Nucleus accumbens (tissue), 56 donors: ENCODE results near the gene CDHR4.

Experiments used
- DNase-seq, 56 donors: peaks; one replicate each; lab custom pipeline; 2025; lab: John Stamatoyannopoulos, UW

The CDHR4 gene

DNA sequence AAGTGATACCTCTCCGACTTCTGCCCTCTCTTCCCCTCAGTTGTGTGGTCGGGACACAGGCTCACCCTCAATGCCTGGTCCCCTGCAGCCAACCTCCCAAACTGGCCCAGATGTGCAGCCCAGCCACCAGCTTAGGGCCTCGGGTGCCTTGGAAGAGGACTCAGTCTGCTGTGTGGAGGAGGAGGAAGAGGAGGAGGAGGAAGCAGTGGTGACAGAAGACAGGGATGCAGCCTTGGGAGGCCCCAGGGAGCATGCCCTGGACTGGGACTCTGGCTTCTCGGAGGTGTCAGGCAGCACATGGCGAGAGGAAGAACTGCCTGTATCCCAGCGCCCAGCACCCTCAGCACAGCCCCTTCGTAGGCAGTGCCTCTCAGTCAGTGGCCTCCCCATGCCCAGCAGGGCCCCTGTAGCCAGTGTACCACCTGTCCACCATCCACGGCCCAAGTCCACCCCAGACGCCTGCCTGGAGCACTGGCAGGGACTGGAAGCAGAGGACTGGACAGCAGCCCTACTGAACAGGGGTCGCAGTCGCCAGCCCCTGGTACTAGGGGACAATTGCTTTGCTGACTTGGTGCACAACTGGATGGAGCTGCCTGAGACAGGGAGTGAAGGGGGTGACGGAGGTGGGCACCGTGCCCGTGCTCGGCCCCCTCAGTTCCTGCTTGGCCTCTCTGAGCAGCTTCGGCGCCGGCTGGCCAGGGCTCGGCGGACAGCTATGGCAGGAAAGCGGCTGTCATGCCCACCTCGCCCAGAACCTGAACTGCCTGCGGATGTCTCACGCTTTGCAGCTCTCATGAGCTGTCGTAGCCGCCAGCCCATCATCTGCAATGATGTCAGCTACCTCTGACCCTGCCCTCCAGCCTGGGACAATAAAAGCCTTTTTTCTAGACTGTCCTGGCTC, 4.7 kb upstream of the CDHR4 start:
- DNase-seq, result no peak

DNA sequence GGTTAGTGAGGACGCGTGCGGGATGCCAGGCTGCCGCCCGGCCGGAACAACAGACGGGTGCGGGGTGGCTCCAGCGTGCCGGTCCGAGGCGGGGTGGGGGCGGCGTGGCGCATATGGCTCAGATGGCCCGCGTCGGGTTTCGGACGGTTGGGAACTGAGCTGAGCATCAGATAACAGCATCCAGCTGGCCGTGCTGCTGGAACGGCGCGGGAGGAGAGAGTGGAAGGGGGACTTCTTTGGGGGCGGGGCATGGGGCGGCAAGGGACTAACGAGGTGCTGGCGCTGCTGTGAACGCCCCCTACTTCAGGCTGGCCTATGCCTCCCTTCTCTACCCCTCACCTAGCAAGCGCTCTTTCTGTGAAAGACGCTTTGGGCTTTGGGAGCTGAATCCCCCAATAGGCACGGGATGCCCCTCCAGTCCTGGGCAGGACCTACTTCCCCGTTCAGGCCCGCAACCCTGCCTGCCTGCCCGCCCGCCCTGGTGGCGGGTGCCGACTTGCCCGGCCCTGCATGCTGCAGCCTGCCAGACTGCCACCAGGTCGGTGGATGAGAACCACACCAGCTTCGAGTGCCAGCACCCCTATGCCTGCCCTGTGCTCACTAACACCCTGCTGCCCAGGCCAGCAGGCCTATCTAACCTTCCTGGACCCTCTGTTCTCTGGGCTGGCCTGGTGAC, 3.9 kb upstream of the CDHR4 start:
- peak in 9 of 56 donors; percentile 2 to 67 (median 49) for DNase-seq

DNA sequence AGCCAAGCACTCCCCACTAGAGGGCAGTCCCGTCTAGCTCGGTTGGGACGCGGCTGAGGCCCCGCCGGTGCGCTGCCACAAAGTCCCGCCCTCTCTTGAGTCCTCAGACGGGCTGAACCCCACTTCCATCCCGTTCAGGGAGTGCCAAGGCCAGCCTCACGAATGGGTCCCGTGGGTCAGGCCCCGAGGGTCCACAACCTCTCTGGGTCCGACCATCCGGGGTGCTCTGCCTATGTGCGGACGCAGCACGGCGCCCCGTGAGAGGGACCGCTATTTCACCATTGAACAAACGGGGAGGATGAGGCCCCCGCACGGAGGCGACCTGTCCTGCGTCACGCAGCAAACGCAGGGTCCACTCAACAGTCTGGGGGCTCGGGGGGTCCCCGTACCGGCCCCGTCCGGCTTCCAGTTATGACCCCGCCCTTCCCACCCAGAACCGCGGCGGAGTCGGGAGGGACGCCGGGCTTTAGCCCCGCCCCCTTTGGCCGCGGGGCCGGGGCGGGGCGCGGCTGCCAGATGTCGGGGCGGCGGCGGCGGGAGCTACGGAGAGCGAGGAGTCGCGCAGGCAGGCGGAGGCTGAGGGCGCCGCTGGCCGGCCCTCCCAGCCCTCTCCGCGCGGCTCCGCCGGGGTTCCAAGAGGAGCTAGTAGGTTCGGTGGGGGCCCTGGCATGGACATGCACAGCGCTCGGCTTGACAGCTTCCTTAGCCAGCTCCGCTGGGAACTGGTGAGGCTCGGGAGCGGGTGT, 3.2 kb upstream of the CDHR4 start, which contains the start of gene INKA1:
Gene INKA1 (plus strand): TSS at position 543 of the 746 bp plus-strand sequence. CDS start 132 bp downstream, at position 675.
- DNase-seq, result peak in 55 of 56 donors; percentile 30 to 92 (median 76)

DNA sequence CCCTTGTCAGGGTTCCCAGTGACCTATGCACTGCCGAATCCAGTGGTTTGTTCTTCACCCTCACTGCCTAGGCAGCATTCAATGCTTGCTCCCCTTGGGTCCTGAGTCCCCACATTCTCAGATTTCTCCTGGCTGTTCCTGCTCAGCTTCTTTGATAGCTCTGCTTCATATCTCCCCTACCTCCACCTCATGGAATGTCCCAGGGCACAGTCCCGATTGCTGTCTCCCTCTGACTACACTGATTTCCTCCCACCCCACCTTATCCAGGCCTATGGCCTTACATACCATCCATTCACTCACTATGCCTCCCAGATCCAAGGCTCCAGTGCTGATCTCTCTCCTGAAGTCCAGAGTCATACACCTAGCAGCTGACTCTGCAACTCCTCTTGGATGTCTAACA, 1.5 kb upstream of the CDHR4 start:
- no peak for DNase-seq

DNA sequence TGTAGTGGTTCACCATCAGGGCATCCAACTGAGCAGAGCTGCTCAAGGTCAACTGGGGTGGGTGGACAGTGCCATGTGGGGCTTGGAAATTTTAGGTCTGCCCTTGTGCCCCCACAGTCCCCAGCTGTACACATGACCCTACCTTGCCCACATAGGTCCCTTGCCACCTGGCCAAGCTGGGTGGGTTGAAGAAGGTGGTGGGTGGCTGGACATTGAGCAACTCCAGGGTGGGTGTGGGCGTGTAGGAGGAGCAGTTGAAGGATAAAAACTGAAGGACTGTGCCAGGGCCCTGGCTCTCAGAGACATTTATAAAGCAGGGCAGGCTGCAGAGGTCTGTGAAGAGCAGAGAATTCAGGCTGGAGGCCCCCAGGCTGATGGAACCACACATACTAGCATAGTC, 568 bp downstream of the CDHR4 start:
- no peak for DNase-seq

DNA sequence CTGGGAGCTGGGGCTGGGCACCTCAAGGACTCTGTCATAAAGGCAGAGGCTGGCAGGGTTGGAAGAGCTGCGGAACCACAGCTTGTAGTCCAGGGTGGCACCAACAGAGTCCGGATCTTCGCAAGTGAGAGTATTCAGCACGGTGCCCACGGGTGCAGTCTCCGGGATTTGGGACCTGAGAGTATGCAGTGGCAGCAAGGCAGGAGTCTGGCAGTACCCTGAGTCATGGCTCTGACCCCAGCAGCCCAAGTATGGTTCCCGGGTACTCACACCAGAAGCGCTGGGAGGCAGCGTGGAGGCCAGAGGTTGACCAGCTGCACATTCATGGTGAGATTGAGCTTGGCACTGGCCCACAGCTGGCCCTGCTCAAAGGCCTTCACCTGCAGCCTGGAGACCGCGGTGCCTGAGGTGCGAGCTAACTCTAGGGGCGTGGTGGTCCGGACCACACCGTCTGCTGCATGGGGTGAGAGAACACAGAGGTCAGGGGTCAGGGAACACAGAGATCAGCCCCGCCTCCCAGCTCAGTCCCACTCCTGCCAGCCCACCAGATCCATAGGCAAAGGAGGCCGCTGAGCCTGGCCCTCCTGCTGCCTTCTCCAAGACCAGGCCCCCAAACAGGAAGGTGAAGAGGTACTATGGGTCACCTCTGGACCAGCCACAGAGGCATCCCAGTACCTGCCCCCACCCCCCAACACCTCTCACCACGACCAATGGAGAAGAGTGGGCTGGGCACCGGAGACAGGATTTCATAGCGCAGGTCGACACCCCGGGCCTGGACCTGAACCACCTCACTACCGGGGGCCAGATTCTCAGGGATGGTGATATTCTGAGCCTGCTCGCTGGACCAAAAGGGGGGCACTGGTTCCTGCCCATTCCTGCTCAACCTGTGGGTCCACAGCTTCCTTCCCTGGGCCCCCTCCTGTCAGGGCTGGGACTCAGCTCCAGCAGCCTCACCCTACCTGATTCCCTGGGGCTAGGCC, 4.5 kb downstream of the CDHR4 start:
- no peak for DNase-seq

DNA sequence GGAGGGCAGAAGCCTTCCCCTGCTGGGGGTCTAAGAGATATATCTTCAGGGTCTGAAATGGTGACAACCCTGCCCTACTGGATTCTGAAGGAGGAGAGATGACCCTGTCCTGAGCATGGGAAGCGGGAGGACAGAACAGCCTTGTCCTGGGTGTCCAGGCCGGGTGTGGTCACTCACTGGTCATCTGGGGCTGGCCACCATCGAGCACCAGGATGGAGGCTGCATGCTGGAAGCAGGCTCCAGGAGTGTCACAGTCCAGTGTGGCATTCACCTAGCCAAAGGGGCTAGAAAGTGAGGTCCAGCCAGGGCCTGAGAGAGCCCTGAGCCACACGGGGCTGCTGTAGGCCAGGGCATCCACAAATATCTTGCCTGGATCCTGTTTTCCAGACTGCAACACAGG, 5.2 kb downstream of the CDHR4 start:
- no peak for DNase-seq

DNA sequence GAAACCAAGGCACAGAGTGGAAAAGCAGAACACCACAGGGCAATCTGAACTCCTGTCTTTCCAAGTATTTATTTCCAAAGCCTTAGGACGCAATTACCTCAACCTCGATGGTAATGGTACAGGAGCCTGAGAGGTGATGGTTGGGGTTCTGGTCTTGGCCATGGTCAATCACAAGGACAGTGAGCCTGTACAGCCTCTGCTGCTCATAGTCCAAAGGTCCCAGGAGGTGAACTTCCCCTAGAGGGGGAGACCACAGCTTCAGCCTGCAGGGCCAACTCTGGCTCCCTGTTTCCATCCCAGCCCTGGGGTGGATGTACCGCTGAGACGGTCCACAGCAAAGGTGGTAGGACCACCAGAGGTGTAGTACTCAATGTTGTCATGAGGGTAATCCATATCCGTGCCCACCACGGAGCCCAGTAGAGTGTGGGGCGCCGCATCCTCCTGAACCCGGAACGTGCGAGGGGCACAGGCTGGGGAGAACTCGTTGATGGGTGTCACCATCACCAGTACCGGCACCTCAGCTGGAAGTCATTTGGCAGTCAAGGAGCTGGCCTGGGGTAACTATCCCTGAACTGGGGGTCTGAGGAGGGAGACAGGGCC, 6.1 kb downstream of the CDHR4 start:
- no peak for DNase-seq

DNA sequence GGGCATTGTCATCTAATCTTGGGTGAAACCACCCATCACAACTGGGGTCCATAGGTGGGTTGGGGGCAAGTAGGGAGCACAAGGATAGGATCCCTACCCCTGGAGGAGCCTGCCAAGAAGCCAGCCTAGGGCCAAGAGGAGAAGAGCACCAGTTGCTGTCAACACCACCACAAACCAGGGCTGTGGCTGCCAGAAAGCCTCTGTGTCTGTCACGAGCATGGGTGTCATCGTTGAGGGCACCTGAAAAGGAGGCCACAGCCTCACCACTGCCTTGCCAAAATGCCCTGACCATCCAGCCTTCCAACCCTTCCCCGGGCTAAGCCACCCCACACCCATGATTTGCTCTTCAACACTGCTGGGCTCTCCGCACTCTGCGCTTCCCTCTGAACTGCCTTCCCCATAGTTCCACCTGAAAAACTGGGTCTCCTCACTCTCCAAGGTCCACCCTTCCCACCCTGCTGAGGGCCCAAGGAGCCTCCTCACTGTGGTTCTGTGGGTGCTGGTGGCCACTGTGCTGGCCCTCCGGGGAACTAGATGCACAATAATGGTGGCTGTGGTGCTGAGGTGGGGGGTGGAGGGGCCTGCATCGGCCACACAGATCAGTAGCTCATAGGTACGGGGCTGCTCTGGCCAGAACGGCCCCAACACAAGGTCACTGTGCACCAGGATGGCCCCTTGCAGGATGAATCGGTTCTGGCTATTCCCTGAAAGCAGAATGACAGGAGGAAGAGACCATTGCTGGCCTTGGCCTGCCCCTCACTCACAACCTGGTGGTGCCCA, 7.1 kb downstream of the CDHR4 start:
- DNase-seq, result no peak

DNA sequence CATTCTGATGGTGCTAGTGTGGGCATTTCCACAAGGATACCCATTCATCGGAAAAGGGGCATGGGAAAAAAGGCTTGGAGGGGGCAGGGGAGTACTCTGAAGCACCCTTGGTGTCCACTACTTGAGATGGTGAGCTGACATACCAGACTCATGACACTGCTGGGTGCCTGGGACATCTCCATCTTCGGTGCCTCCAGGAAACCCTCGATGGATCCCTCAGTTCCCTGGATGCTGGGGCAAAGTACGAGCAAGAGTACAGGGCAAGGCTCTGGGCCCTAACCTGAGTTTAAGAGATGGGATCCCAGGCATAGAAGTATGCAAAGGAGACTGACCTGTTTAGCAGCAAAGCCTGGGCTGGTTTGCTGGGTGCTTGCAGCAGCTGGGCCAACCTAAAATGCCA, 8.1 kb downstream of the CDHR4 start:
- DNase-seq, result no peak

DNA sequence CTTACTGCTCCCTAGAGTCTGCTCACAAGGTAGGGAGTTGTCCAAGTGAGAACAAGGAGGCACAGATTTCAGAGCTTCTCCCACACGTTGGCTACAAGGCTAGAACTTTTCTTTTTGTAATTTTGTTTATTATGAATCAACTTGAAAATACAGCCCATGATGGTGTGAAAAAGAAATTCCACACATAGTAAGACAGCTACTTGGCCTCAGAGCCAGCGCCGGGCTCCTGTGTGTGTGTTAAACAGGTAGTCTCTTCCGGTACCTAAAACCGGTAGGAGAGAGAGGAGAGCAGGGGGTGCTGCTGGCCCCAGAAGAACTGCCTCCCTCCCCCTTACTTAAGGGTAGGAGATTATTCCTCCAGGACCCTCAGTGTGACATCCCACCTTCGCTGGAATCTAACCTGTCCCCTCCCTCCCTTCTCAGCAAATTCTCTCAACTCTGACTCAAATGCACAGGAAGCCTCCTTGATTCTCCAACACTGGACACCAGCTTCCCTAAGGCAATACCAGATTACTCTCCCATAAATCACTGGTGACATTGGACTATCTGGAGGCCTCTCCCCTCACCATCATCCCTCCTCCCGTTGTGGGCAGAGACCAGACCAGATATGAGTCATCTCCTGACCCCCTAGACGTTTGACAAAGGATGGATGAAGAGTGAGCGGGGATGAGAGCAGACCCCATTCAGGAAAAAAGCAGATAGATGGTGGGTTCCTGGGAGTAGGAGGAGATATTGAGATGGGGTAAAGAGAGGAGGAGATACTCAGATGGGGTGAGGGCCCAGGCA, 8.9 kb downstream of the CDHR4 start:
- DNase-seq, result no peak

DNA sequence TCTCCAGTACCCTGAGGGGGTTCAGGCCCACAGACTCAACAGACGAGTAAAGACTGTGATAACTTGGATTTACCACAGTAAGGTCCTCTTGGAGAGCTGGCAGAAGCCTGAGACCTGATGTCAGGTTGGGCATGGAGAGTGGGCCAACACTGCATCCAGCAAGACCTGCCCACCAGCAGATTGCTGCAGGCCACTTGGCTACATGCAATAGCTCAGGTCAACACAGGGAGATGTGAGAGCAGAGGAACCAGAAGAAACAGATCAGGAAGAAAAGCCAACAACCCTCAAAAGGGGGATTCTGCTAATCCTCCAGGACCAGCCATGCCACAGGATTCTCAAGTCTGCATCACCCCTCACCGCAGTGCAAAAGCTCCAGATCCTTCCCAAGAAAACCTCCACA, 11.6 kb downstream of the CDHR4 start:
- DNase-seq, result no peak

DNA sequence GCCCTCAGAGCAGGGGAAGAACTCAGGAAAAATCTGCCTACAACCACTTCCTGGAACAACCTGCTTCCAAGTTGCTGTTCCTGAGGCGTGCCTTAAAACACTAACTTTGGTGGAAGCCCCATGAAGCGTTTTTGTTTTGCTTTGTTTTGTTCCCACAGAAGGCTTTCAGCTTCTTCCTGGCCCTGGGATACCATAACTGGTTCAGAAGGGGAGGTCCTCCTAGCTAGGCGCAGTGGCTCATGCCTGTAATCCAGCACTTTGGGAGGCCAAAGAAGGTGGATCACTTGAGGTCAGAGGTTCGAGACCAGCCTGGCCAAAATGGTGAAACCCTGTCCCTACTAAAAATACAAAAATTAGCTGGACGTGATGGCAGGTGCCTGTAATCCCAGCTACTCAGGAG, 12.1 kb downstream of the CDHR4 start:
- no peak for DNase-seq

DNA sequence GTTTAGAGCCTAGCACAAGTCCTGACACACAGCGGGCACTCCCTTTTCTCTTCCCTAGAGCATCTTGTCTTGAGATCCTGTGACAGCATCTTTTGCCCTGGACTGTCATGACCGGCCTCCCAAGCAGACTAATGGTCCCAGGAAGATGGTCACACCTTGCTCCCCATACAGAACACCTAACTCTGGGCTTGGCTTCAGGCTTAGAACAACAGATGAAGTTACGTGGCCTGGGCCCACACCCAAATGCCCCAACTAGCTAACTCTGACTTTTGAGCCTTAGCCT, 12.6 kb downstream of the CDHR4 start:
- DNase-seq, result no peak

DNA sequence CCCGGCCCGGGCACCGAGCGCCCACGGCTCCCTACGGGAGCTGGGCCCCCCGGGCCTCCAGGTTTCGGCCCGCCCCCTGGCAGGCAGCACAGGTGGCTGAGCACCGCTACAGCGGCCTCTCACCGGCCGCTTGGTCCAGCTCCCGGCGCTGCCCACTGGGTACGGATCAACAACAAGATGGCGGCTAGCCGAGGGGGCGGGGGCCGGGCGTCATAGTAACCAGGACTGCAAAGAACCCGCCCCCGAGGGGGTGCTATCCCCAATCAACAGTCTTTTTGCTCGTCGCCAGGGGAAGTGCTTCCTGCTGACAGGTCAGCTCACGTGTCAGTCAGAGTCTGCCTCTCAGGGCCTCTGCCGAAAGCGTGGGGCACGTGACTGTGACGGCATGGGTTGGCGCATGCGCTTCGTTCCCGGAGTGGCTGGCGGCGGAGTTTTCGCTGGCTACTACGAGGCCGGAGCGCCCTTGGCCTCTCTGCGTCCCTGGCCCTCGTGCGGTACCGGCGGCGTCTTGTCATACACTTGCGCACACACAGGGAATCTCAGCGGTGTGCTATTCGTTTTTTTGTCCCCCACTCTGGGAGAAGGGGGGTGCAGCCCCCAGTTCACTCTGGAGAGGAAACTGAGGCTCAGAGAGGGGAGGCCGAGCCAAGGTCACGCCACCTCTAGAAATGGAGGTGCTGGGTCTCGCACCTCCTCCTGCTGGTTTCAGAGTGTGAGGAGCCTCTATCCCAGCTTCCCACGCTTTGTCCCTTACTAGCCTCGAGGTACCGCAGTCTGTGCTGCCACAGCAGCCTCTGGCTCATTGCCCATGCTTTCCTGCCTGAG, 13.1 kb downstream of the CDHR4 start, which contains the start of gene IP6K1:
Gene IP6K1 (minus strand): TSS at position 186 of the 825 bp plus-strand sequence. CDS start 38,502 bp downstream, outside the sequence.
- peak; percentile 94 to 100 (median 100) for DNase-seq

DNA sequence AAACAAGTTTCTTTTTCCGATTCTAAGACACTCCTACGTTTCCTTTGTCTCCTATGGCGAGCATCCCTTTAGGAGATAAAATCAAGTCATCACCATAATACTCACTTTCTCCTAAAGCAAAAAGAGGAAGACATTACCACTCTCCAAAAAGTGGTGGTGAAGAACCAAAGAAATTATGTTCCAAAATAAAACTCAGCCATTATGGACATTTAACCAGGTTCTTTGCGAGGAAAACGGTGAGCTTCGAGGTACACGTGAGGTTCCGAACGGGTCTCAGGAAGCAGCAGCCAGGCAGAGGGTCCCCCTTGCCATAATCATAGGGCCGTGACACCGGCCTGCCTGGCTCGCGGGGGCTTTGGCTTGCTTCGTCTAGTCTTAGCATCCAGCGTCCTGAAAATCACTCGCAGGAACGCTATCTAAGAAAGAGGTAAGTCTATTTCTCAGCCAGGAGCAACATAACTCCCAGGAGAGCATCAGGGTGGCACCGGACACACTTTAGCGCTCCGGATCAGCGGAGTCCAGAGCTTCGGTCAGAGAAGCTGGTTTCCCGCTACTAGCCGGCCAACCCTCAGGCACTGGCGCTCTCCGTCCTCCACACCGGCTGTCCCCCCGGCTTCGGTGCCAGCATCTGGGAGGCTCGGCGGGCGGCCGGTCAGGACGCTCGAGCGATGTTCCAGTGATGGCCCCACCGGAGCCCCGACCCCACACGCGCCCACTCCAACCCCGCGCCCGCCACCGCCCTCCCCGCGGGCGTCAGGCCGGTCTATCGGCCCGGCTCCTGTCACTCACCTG, 13.9 kb downstream of the CDHR4 start:
- peak in 9 of 56 donors; percentile 40 to 81 (median 48) for DNase-seq
